ENCODE results near the gene PRKCE. TPM values are rescaled to one million over a fixed set of nuclear protein-coding genes. Genes with fewer than 3 reads are reported as not detected.
A peak's percentile ranks its signal among the peaks of the same experiment; 100 is the strongest.

PRKCE gene
- total RNA-seq, 1 experiment from 2014 or later: 17.7 TPM

GRCh38 chr2:46067062-46067461, 415.6 kb downstream of the PRKCE start:
- H3K9me3 Mint-ChIP-seq (ENCODE audit: low read depth, unreplicated experiment): no peaks in the 10 kb centered on the region
- H3K4me3 Mint-ChIP-seq (ENCODE audit: low read depth, unreplicated experiment): no peak overlapping the region
- peaks cover 27% of the 10 kb centered on the region for H3K4me1 Mint-ChIP-seq (ENCODE audit: low read depth, unreplicated experiment)
- TF ChIP-seq, protein P1, sequence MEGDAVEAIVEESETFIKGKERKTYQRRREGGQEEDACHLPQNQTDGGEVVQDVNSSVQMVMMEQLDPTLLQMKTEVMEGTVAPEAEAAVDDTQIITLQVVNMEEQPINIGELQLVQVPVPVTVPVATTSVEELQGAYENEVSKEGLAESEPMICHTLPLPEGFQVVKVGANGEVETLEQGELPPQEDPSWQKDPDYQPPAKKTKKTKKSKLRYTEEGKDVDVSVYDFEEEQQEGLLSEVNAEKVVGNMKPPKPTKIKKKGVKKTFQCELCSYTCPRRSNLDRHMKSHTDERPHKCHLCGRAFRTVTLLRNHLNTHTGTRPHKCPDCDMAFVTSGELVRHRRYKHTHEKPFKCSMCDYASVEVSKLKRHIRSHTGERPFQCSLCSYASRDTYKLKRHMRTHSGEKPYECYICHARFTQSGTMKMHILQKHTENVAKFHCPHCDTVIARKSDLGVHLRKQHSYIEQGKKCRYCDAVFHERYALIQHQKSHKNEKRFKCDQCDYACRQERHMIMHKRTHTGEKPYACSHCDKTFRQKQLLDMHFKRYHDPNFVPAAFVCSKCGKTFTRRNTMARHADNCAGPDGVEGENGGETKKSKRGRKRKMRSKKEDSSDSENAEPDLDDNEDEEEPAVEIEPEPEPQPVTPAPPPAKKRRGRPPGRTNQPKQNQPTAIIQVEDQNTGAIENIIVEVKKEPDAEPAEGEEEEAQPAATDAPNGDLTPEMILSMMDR (IDR thresholded peaks at IDR 0.05; ENCODE audit: unreplicated experiment): no peak
- CTCF ChIA-PET: no interaction called here
- BruUV-seq (replicated peaks): no TSS peak
- no peaks in the 10 kb centered on the region for H3K27me3 Mint-ChIP-seq (ENCODE audit: unreplicated experiment)
- intact Hi-C loops (cut with micrococcal nuclease; ENCODE audit: unreplicated experiment): loop anchor here (10.0 kb wide), 1 partner anchor 98 kb away; no protein-coding TSS in a partner anchor
- peaks cover 7% of the 10 kb centered on the region for H3K36me3 Mint-ChIP-seq (ENCODE audit: insufficient read depth, unreplicated experiment)
- H3K27ac Mint-ChIP-seq (ENCODE audit: unreplicated experiment): peak overlapping the region; percentile 73
- DNase-seq: no peak

DNA sequence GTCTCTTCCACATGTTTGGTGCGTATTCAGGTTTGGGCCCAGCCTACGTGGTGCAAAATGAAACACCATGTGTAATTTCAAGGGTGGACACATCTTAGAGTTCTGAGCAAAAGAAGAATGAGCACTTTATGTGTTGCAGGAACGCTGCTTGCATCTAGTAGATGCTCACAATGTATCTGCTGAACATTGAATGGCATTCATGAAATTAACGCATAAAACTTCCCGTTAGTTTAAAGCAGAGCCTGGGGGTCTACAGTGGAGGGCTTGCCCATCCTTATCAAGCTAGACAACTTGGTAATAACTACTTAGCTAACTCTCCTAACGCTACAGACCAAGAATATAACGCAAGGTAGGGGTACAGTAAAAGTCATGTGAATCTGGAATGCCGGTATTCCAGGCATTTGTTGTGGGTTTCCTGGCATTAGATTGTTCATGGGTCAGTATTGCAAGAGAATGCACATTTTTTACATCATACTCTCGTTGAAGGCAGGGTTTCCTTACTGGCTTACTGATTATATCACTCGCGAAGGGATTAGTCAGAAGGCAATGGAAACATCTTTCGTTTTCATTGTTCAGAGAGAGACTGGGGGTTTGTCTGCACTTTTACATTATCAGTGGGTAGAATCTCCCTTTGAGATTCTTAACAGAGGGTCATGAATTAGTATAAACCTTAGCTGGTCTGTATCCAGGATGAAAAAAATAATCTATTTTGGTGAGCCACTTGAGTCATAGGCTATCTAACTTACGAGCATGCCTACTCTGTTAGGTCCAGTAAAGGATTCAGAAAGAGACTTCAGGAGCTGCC, 416.2 kb downstream of the PRKCE start:
- CTCF ChIA-PET: no interaction called here
- no peak overlapping the region for H3K4me3 Mint-ChIP-seq (ENCODE audit: low read depth, unreplicated experiment)
- intact Hi-C loops (cut with micrococcal nuclease; ENCODE audit: unreplicated experiment): loop anchor here (10.0 kb wide), 1 partner anchor 97 kb away; no protein-coding TSS in a partner anchor
- H3K36me3 Mint-ChIP-seq (ENCODE audit: insufficient read depth, unreplicated experiment): peaks cover 7% of the 10 kb centered on the region
- H3K4me1 Mint-ChIP-seq (ENCODE audit: low read depth, unreplicated experiment): peaks cover 31% of the 10 kb centered on the region
- H3K27ac Mint-ChIP-seq (ENCODE audit: unreplicated experiment): peak overlapping the region; percentile 73
- H3K9me3 Mint-ChIP-seq (ENCODE audit: low read depth, unreplicated experiment): no peaks in the 10 kb centered on the region
- no peaks in the 10 kb centered on the region for H3K27me3 Mint-ChIP-seq (ENCODE audit: unreplicated experiment)
- no TSS peak for BruUV-seq (replicated peaks)
- TF ChIP-seq, protein P1 (IDR thresholded peaks at IDR 0.05; ENCODE audit: unreplicated experiment): no peak
- DNase-seq: no peak

GRCh38 chr2:46068636-46069035, 417.2 kb downstream of the PRKCE start:
- Mint-ChIP-seq H3K4me1 (ENCODE audit: low read depth, unreplicated experiment) (peaks cover 41% of the 10 kb centered on the region), H3K27ac (ENCODE audit: unreplicated experiment) (peak overlapping the region; percentile 73), H3K27me3 (ENCODE audit: unreplicated experiment) (no peaks in the 10 kb centered on the region), H3K36me3 (ENCODE audit: insufficient read depth, unreplicated experiment) (peaks cover 7% of the 10 kb centered on the region), H3K4me3 (ENCODE audit: low read depth, unreplicated experiment) (no peak overlapping the region), H3K9me3 (ENCODE audit: low read depth, unreplicated experiment) (no peaks in the 10 kb centered on the region)
- no TSS peak for BruUV-seq (replicated peaks)
- CTCF ChIA-PET: no interaction called here
- intact Hi-C loops (cut with micrococcal nuclease; ENCODE audit: unreplicated experiment): loop anchor here (10.0 kb wide), 1 partner anchor 96 kb away; no protein-coding TSS in a partner anchor
- DNase-seq: no peak
- TF ChIP-seq, protein P1 (IDR thresholded peaks at IDR 0.05; ENCODE audit: unreplicated experiment): no peak

GRCh38 chr2:46071074-46071473, 419.6 kb downstream of the PRKCE start:
- H3K4me3 Mint-ChIP-seq (ENCODE audit: low read depth, unreplicated experiment): no peak overlapping the region
- no peak overlapping the region for H3K27ac Mint-ChIP-seq (ENCODE audit: unreplicated experiment)
- CTCF ChIA-PET: interaction anchor here (0.6 kb wide), 1 partner anchor 134 kb away, joined by 5 read pairs; no protein-coding TSS in a partner anchor

More at GRCh38 chr2:46071074-46071473, 419.6 kb downstream of the PRKCE start:
- peaks cover 49% of the 10 kb centered on the region for H3K4me1 Mint-ChIP-seq (ENCODE audit: low read depth, unreplicated experiment)
- no peak for DNase-seq
- intact Hi-C loops (cut with micrococcal nuclease; ENCODE audit: unreplicated experiment): loop anchor here (5.0 kb wide), 1 partner anchor 156 kb away; no protein-coding TSS in a partner anchor
- H3K9me3 Mint-ChIP-seq (ENCODE audit: low read depth, unreplicated experiment): no peaks in the 10 kb centered on the region
- BruUV-seq (replicated peaks): no TSS peak
- peaks cover 7% of the 10 kb centered on the region for H3K36me3 Mint-ChIP-seq (ENCODE audit: insufficient read depth, unreplicated experiment)
- no peaks in the 10 kb centered on the region for H3K27me3 Mint-ChIP-seq (ENCODE audit: unreplicated experiment)
- TF ChIP-seq, protein P1 (IDR thresholded peaks at IDR 0.05; ENCODE audit: unreplicated experiment): no peak

Data from Calu3 (cell line).